Type B pancreatic cell (in vitro differentiated cells): ENCODE results near the gene CD22. TPM values are rescaled to one million over a fixed set of nuclear protein-coding genes. Genes with fewer than 3 reads are reported as not detected.

Experiments used
- DNase-seq: peaks from one replicate; pipeline ENCODE4 v3.0.0; 2021; ENCODE audit warnings: mixed read lengths; ENCODE audit not compliant: unreplicated experiment; ENCODE audit errors: extremely low spot score
- H3K27ac Mint-ChIP-seq: 2 replicates; pipeline ENCODE4 v1.8.0; 2021; ENCODE audit warnings: mild to moderate bottlenecking, mixed read lengths
- H3K27me3 Mint-ChIP-seq: 2 replicates; pipeline ENCODE4 v1.8.0; 2021; ENCODE audit warnings: mixed read lengths
- H3K36me3 Mint-ChIP-seq: 2 replicates; pipeline ENCODE4 v1.8.0; 2021; ENCODE audit warnings: mixed read lengths
- H3K4me1 Mint-ChIP-seq: one replicate; pipeline ENCODE4 v1.8.0; 2021; ENCODE audit warnings: mixed read lengths; ENCODE audit not compliant: unreplicated experiment
- H3K4me3 Mint-ChIP-seq: 2 replicates; pipeline ENCODE4 v1.8.0; 2021; ENCODE audit warnings: mild to moderate bottlenecking, mixed read lengths
- H3K9me3 Mint-ChIP-seq: 2 replicates; pipeline ENCODE4 v1.8.0; 2021; ENCODE audit warnings: mixed read lengths
- long read RNA-seq: library from polyadenylated mRNA; unstranded; transcript quantifications from one replicate; pipeline ENCODE4 v2.0.0, GENCODE V29; 2020
- total RNA-seq: library from RNA; stranded (reverse); gene quantifications from 2 replicates; pipeline ENCODE4 v1.2.1, GENCODE V29; 2021; ENCODE audit warnings: low replicate concordance
- TF ChIP-seq, protein P1 (sequence below): fragments of 200-600 bp; sonication (generic); conservative IDR thresholded peaks from 2 replicates; pipeline ENCODE4 v1.5.0; 2021; ENCODE audit warnings: antibody characterized with exemption, mild to moderate bottlenecking

The CD22 gene
- 0.92 and 2.1 TPM in 2 replicates for total RNA-seq
- long read RNA-seq, partial matches to known transcripts: 0 of 1 reads
- long read RNA-seq, other reads (novel, unspliced or antisense): 1 of 1 reads

DNA sequence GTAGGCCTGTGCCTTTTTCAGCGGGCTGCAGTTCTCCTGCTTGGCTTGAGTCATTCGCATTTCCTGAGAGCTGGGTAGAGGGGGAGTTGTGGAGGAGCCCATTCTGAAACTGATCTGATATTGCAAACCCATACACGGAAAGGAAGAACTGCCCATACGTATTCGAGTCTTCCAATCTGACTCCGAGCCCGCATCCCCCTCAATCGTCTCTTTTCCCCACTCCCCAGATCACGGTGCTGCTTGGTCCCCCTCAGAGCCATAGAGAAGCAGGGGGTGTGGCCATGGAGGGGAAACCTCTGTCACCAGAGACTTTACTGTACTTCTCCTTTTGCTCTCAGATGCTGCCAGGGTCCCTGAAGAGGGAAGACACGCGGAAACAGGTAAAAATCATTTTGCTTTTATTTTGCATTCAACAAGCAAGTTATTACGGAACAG lies at the start of gene CD22:
CD22 (plus strand) TSS at position 337 of the 435 bp plus-strand sequence. CDS start 2,854 bp downstream, outside the sequence.
- no peak within 1 kb of the TSS for H3K27ac Mint-ChIP-seq
- no peaks in the 10 kb centered on the region for H3K27me3 Mint-ChIP-seq
- TF ChIP-seq, protein P1, sequence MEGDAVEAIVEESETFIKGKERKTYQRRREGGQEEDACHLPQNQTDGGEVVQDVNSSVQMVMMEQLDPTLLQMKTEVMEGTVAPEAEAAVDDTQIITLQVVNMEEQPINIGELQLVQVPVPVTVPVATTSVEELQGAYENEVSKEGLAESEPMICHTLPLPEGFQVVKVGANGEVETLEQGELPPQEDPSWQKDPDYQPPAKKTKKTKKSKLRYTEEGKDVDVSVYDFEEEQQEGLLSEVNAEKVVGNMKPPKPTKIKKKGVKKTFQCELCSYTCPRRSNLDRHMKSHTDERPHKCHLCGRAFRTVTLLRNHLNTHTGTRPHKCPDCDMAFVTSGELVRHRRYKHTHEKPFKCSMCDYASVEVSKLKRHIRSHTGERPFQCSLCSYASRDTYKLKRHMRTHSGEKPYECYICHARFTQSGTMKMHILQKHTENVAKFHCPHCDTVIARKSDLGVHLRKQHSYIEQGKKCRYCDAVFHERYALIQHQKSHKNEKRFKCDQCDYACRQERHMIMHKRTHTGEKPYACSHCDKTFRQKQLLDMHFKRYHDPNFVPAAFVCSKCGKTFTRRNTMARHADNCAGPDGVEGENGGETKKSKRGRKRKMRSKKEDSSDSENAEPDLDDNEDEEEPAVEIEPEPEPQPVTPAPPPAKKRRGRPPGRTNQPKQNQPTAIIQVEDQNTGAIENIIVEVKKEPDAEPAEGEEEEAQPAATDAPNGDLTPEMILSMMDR: no peak
- DNase-seq: no peak
- no peaks in the 10 kb centered on the region for H3K9me3 Mint-ChIP-seq
- H3K4me1 Mint-ChIP-seq: peaks cover 3% of the 10 kb centered on the region
- no peaks in the 10 kb centered on the region for H3K36me3 Mint-ChIP-seq
- no peak within 1 kb of the TSS for H3K4me3 Mint-ChIP-seq

DNA sequence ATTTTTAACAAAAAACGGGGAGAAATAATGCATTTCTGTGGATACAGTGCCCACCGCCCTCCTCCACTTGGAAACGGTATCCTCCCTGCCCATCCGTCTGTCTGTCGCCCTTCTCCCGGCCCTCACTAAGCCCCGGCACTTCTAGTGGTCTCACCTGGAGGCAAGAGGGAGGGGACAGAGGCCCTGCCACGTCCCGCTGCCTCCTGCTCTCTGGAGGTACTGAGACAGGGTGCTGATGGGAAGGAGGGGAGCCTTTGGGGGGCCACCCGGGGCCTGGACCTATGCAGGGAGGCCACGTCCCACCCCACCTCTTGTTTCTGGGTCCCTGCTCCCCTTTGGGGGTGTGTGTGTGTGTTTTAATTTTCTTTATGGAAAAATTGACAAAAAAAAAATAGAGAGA lies 49.6 kb upstream of the CD22 start:
- TF ChIP-seq, protein P1: no peak
- no peak for DNase-seq
- peaks cover 6% of the 10 kb centered on the region for H3K36me3 Mint-ChIP-seq
- peaks cover 7% of the 10 kb centered on the region for H3K27me3 Mint-ChIP-seq
- H3K27ac Mint-ChIP-seq: no peak overlapping the region
- no peak overlapping the region for H3K4me3 Mint-ChIP-seq
- peaks cover 4% of the 10 kb centered on the region for H3K4me1 Mint-ChIP-seq
- H3K9me3 Mint-ChIP-seq: no peaks in the 10 kb centered on the region

DNA sequence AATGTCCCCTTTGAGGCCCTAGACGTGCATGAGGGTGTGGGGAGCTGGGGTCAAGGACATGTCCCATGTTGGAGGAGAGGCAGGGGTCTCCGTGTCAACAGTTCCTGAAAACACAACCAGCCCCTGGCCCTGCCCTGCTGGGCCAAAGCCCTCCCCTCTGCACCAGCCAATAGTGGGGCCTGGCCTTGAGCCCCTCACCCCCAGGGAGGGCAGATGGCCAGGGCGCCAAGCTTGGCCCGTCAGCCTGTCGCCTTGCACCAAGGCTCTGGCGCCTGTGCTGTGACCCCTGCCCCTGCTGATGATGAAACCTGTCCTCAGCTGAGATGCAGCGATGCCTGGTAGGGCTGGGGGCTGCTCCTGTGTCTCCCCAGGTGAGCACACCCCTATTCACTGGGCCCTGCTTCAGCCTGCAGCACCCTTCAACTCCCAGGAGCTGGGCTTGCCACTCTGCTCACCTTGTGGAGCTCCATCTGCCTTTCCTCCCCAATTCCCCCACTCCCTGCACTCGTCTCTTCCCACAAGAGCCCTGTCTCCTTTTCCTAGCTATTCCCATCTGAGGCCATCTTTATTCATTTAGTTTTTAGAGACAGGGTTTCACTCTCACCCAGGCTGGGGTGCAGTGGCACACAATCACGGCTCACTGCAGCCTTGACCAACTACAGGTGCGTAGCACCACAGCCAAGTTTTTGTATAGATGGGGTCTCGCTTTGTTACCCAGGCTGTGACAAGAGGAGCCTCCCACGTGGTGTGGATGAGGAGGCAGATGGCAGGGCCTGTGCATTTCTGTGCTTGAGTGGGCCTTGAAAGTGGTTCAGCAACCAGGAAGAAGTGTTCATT lies 48.8 kb upstream of the CD22 start:
- no peaks in the 10 kb centered on the region for H3K9me3 Mint-ChIP-seq
- DNase-seq: no peak
- peaks cover 7% of the 10 kb centered on the region for H3K27me3 Mint-ChIP-seq
- peaks cover 6% of the 10 kb centered on the region for H3K36me3 Mint-ChIP-seq
- H3K4me3 Mint-ChIP-seq: no peak overlapping the region
- peaks cover 4% of the 10 kb centered on the region for H3K4me1 Mint-ChIP-seq
- TF ChIP-seq, protein P1: no peak
- no peak overlapping the region for H3K27ac Mint-ChIP-seq

DNA sequence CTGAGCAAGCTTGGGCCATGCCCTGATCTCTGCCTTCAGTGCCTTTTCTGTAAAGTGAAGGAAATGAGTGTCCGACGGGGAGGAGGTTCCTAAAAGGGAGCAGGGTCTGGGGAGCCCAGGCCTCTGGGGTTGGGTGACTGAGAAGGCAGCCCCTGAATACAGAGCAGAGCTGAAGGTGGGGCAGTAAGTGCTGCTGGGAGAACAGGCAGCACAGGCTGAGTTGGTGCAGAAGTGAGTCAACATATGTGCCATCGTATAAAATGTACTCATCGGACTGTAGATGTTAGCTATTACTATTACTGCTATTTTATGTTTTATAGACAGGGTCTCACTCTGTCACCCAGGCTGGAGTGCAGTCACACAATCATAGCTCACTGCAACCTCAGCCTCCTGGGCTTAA lies 47.7 kb upstream of the CD22 start:
- no peak overlapping the region for H3K27ac Mint-ChIP-seq
- TF ChIP-seq, protein P1: no peak
- H3K36me3 Mint-ChIP-seq: no peaks in the 10 kb centered on the region
- H3K4me3 Mint-ChIP-seq: no peak overlapping the region
- peaks cover 4% of the 10 kb centered on the region for H3K4me1 Mint-ChIP-seq
- no peak for DNase-seq
- peaks cover 7% of the 10 kb centered on the region for H3K27me3 Mint-ChIP-seq
- H3K9me3 Mint-ChIP-seq: no peaks in the 10 kb centered on the region

DNA sequence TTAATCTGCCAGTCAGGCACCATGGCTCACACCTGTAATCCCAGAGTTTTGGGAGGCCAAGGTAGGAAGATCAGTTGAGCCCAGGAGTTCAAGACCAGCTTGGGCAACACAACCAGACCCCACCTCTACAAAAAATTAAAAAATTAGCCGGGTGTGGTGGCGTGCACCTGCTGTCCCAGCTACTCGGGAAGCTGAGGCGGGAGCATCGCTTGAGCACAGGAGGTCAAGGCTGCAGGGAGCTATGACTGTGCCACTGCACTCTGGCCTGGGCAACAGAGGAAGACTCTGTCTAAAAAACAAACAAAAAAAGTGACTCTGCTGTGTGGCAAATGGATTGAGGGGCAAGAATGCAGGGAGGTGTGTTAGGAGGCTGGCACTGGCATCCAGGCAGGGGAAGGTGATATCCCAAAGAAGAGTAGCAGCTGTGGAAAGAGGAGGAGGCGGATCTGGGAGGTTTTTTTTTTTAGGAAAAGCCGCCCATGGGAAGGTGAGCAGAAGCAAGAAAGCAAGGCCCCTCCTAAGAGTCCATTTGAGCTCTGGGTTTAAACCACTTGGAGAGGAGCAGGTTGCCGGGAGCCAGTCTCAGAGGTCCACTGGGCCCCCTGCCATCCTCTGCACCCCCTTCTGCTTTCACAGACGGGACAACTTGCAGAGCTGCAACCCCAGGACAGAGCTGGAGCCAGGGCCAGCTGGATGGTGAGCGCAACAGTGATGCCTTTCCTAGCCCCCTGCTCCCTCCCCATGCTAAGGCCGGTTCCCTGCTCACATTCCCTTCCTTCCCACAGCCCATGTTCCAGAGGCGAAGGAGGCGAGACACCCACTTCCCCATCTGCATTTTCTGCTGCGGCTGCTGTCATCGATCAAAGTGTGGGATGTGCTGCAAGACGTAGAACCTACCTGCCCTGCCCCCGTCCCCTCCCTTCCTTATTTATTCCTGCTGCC lies 44.6 kb upstream of the CD22 start:
- no peak for DNase-seq
- no peak overlapping the region for H3K4me3 Mint-ChIP-seq
- peaks cover 7% of the 10 kb centered on the region for H3K27me3 Mint-ChIP-seq
- no peaks in the 10 kb centered on the region for H3K9me3 Mint-ChIP-seq
- peaks cover 4% of the 10 kb centered on the region for H3K4me1 Mint-ChIP-seq
- no peaks in the 10 kb centered on the region for H3K36me3 Mint-ChIP-seq
- H3K27ac Mint-ChIP-seq: no peak overlapping the region
- TF ChIP-seq, protein P1: no peak
